Measurements from ENCODE around the gene MBLAC1. TPM values are rescaled to one million over a fixed set of nuclear protein-coding genes. Genes with fewer than 3 reads are reported as not detected.

MBLAC1 gene
- total and polyA plus RNA-seq, 2 of the 4 experiments (the other 2 are of a cell fraction), result 0.72 to 1.4 TPM

GRCh38 chr7:100119072-100119969 lies 7.4 kb upstream of the MBLAC1 start, which contains the start of the genes CNPY4 and TAF6:
Gene CNPY4 (plus strand): TSS chr7:100119634. CDS start chr7:100119745, 111 bp downstream.
Gene TAF6 (minus strand): TSS chr7:100119358. CDS start chr7:100114209, 5,149 bp downstream.
- H3K4me2 ChIP-seq (ENCODE audit: low read depth, low read length), result peak within 1 kb of the TSS; percentile 84
- CTCF ChIA-PET, result interaction anchor here (0.5 kb wide), 1 partner anchor 24 kb away, joined by 6 read pairs; no protein-coding TSS in a partner anchor
- in situ Hi-C loops (cut with MboI; ENCODE audit: low sequenced_read_pairs), result no loop called here
- H2BK5ac ChIP-seq (ENCODE audit: low read depth, low read length, poor library complexity, severe bottlenecking), result peak within 1 kb of the TSS; percentile 91
- H3K14ac ChIP-seq (replicated peaks; ENCODE audit: low read depth, low read length), result peak within 1 kb of the TSS; percentile 99
- dilution Hi-C loops (cut with HindIII; ENCODE audit: low sequenced_read_pairs, unreplicated experiment), result no loop called here
- H3K9me3 ChIP-seq (ENCODE audit: control insufficient read depth, insufficient read depth, low read length), result no peaks in the 10 kb centered on the region
- no TSS peak for BruUV-seq (replicated peaks)
- H4K91ac ChIP-seq (ENCODE audit: insufficient read depth, low read depth, low read length), result peak within 1 kb of the TSS; percentile 67
- no peaks in the 10 kb centered on the region; the same call in 1 of the 2 replicates for H4K20me1 ChIP-seq (ENCODE audit: insufficient read depth, low read length)
- peak within 1 kb of the TSS; percentile 98 for H3K23ac ChIP-seq (ENCODE audit: low read depth, low read length)
- peak within 1 kb of the TSS; percentile 80 for H3K4me3 ChIP-seq (ENCODE audit: insufficient read depth, low read depth, low read length)
- H2BK15ac ChIP-seq (ENCODE audit: low read depth, low read length), result peak within 1 kb of the TSS; percentile 55; the same call in 1 of the 3 replicates
- H3K4me1 ChIP-seq (ENCODE audit: control insufficient read depth, insufficient read depth, low read length), result peaks cover 6% of the 10 kb centered on the region; the same call in 1 of the 2 replicates
- WGBS, 2 experiments (ENCODE audit: extremely low coverage in 2 of 2, insufficient read length in 1 of 2), result 0% methylated on average over 6 of the region's 49 CpGs; no CpG with 5 or more reads in 1 of the 2 experiments
- intact Hi-C loops (cut with micrococcal nuclease), result loop anchor here (2.0 kb wide), 1 partner anchor 19 kb away; the partner anchor contains the start of genes AP4M1 and MCM7
- H3K56ac ChIP-seq (ENCODE audit: extremely low read depth, insufficient read depth, low read length), result peak within 1 kb of the TSS; percentile 91
- TF ChIP-seq MXI1 (IDR thresholded peaks at IDR 0.05; ENCODE audit: borderline replicate concordance, low read depth, low read length) (peak; percentile 57), MAZ (IDR thresholded peaks at IDR 0.05; ENCODE audit: borderline replicate concordance, low read depth, low read length) (peak; percentile 92), RAD21 (IDR thresholded peaks at IDR 0.05; ENCODE audit: low read length) (no peak), USF2 (IDR thresholded peaks at IDR 0.05; ENCODE audit: low read depth, low read length) (peak; percentile 24; the same call in 1 of the 2 replicates), CEBPB (IDR thresholded peaks at IDR 0.05; ENCODE audit: low read depth, low read length) (no peak)
- peaks cover 13% of the 10 kb centered on the region for H3K9me1 ChIP-seq (ENCODE audit: insufficient read depth, low read length)
- peak within 1 kb of the TSS; percentile 96 for H2AFZ ChIP-seq (replicated peaks; ENCODE audit: low read length, poor library complexity)
- H3K4ac ChIP-seq (ENCODE audit: low read depth, low read length), result peak within 1 kb of the TSS; percentile 96
- H2BK120ac ChIP-seq (ENCODE audit: low read depth, low read length), result peak within 1 kb of the TSS; percentile 95
- peak within 1 kb of the TSS; percentile 81 for H3K27ac ChIP-seq (ENCODE audit: insufficient read depth, low read length)
- peak within 1 kb of the TSS; percentile 83 for H2BK20ac ChIP-seq (ENCODE audit: low read depth, low read length)
- DNase-seq (peak; percentile 94), ATAC-seq (ENCODE audit: low read depth) (peak; percentile 90)
- peak within 1 kb of the TSS; percentile 95 for H2AK9ac ChIP-seq (replicated peaks; ENCODE audit: low read depth, low read length, poor library complexity)
- H4K8ac ChIP-seq (ENCODE audit: low read depth in 2 of 2, low read length in 2 of 2), result peak within 1 kb of the TSS; percentile 48 to 82
- H3K27me3 ChIP-seq (ENCODE audit: control insufficient read depth, insufficient read depth, low read length), result no peaks in the 10 kb centered on the region
- peak within 1 kb of the TSS; percentile 75 for H2AK5ac ChIP-seq (ENCODE audit: low read depth, low read length)
- peak within 1 kb of the TSS; percentile 86 for H3K9ac ChIP-seq (ENCODE audit: low read depth, low read length)
- H3K79me1 ChIP-seq (ENCODE audit: low read depth in 1 of 2, low read length in 2 of 2), result peaks cover 23 to 46% of the 10 kb centered on the region in 2 experiments
- POLR2A ChIA-PET (ENCODE audit: unreplicated experiment), result no interaction called here
- H3K18ac ChIP-seq (ENCODE audit: low read depth, low read length), result peak within 1 kb of the TSS; percentile 50; the same call in 1 of the 2 replicates
- peak within 1 kb of the TSS; percentile 26 for H4K5ac ChIP-seq (ENCODE audit: low read depth, low read length)
- H3K36me3 ChIP-seq (ENCODE audit: control insufficient read depth, insufficient read depth, low read length), result peaks cover 1% of the 10 kb centered on the region; the same call in 1 of the 2 replicates
